GM18951 (cell line): Measurements from ENCODE around the gene CDR2L.

Source experiments
- POLR2A ChIP-seq: IDR thresholded peaks from 4 replicates; pipeline ENCODE4 v1.6.1; 2011; ENCODE audit warnings: mild to moderate bottlenecking; ENCODE audit not compliant: insufficient read length, insufficient read depth; ENCODE audit errors: extremely low read depth
- in situ Hi-C: fragments of 300-500 bp; cut with MboI; formaldehyde crosslinking; loops from one replicate; pipeline ENCODE4 v1.12.0; 2022; ENCODE audit warnings: low sequenced_read_pairs, mixed read lengths, inconsistent platforms; ENCODE audit not compliant: unreplicated experiment

Gene CDR2L

DNA sequence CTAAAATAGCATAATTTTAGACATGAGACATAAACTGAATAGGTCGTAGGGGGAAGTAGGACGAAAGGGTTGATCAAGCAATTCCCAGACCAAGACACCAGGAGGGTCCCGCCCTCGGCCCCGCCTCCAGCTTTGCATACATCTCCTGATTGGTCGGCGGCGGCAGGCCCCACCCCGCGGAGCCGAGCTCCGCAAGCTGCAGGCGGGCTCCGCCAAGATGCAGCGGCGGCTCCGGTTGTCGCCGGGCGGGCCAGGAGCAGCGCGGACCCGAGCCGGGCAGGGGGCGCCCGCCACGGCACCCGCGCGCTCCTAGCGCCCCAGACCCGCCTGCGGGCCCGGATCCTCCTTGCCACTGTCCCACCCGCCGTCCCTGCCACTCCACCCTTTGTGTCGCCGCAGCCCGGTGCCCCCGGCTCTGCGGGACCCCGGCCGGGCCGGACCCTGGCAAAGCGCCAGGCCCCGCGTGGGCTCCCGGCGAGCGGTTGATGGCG, at the start of gene CDR2L:
TSS of gene CDR2L (plus strand) at position 215 of the 491 bp plus-strand sequence. CDS start 412 bp downstream, outside the sequence.
- TF ChIP-seq POLR2A = peak; percentile 34
- in situ Hi-C loops = no loop called here

DNA sequence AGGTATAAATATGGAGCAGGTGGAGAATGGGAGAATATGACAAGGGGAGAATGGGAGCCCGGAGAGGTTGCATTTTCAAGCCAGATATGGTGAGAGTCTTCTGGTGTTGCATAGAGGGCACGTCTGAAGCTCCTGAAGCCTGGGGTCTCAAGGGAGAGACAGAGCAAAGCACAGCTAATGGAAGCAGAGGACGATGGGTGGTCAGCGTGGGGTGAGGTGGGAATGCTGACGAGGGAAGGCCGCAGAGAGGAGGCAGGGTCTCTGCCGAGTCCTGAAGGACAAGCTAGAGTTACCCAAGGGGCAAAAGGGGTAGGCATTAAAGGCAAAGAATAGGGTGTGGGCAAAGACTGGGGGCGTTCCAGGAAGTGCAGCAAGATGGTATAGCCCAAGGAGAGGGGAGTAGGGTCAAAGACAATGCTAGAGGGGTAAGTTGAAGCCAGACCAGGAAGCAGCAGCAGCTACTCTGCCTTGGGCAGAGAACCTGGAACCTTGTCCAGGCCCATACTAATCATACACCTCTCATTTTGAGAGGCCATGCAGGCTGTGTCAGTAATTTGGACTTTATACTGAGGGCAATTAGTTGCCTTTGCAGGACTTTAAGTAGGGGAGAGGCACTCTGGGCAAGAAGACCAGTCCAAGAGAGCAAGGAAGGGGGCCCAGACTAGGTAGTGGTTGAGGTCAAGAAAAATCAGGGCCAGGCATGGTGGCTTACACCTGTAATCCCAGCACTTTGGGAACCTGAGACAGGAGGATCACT, 49.1 kb upstream of the CDR2L start:
- in situ Hi-C loops = no loop called here
- TF ChIP-seq POLR2A = no peak

DNA sequence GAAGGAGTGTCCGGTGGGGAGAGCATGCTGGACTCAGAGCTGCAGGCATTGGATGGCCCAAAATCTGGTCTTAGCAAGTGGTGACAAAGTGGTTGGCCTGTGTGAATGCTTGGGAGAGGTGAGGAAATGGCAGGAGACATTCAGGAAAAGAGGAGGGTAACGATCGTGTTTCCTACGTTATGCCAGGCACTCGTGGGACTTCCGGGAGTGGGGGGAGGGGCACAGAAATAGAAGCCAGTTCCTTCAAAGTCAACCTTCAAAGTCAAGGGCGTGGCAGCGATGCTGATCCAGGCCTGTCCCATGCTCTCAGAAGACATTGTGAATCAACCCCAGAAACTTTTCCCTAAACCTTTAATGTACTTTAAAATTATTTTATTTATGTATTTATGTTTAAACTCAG, 47.9 kb upstream of the CDR2L start:
- no peak for TF ChIP-seq POLR2A
- in situ Hi-C loops = no loop called here

DNA sequence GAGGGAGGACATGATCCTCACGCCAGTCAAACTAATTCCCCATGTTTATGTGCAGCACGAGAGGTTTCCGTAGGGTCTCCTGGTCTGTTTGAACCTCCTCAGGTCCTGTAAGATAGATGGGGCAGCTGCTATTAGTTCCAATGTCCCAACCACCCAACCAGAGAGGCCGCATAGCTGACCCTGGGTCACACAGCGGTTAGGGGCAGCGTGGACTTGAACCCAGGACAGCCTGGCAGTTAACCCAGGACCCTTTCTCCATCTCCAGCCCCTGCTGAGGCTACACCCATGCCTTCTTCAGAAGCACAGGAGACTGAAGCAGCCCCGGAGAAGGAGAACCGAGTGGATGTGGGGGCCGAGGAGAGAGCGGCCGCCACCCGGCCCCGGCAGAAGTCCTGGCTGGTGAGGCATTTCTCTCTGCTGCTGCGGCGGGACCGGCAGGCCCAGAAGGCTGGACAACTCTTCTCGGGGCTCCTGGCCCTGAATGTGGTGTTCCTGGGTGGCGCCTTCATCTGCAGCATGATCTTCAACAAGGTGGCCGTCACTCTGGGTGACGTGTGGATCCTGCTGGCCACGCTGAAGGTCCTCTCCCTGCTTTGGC, 46.2 kb upstream of the CDR2L start:
- no peak for TF ChIP-seq POLR2A

DNA sequence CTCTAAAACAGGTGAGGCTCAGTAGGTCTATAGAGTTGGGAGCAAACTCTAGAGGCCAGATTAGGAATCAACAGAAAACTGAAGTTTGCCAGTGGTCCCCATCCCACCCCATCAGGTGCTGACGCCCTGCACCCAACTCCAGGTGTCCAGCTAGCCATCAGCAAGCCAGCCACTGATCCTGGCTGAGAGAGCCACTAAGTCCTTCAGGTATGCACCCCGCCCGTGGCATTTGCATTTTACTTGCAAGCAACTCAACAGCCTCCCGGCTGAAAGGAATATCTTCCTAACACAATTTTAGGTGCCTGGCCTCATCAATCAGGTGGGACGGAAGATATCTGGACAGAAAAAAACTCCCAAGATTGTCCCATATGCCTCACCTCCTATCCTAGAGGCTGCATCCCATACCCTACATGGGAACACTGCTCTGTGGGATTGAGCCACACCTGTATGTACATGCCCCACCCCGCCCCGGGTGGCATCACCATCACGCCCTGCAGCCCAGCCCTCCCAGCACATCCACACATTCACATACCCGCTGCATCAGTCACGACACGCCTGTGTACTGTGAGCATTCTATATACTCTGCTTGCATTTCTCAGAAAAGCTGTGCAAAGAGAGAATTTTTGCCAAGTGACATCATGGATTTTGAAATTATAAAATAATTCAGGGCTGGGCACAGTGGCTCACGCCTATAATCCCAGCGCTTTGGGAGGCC, 43.5 kb upstream of the CDR2L start:
- no peak for TF ChIP-seq POLR2A
- in situ Hi-C loops = no loop called here

More for the DNA sequence above, 46.2 kb upstream of the CDR2L start:
- in situ Hi-C loops = no loop called here

DNA sequence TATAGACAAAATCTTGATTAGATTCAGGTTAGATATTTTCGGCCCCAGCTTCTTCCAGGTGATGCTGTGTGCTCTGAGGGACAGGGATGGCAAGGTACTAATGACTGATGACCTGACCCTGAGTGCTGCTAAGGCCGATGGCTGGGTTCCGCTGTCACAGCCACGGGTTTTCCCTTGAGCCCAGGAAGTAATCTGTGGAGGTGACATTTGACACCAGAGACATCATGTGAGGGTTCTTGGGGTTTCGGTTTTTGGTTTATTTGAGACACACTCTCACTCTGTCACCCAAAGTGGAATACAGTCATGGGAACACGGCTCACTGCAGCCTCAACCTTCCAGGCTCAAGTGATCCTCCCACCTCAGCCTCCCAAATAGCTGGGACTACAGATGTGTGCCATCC, 41.9 kb upstream of the CDR2L start:
- in situ Hi-C loops = no loop called here
- TF ChIP-seq POLR2A = no peak

DNA sequence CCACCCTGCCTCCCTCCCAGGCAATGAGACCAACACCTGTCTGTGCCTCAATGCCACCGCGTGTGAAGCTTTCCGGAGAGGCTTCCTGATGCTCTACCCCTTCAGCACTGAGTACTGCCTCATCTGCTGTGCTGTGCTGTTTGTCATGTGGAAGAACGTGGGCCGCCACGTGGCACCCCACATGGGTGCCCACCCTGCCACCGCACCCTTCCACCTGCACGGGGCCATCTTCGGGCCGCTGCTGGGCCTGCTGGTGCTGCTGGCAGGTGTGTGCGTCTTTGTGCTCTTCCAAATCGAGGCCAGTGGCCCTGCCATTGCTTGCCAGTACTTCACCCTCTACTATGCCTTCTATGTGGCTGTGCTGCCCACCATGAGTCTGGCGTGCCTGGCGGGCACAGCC, 40.8 kb upstream of the CDR2L start:
- in situ Hi-C loops = no loop called here
- no peak for TF ChIP-seq POLR2A

DNA sequence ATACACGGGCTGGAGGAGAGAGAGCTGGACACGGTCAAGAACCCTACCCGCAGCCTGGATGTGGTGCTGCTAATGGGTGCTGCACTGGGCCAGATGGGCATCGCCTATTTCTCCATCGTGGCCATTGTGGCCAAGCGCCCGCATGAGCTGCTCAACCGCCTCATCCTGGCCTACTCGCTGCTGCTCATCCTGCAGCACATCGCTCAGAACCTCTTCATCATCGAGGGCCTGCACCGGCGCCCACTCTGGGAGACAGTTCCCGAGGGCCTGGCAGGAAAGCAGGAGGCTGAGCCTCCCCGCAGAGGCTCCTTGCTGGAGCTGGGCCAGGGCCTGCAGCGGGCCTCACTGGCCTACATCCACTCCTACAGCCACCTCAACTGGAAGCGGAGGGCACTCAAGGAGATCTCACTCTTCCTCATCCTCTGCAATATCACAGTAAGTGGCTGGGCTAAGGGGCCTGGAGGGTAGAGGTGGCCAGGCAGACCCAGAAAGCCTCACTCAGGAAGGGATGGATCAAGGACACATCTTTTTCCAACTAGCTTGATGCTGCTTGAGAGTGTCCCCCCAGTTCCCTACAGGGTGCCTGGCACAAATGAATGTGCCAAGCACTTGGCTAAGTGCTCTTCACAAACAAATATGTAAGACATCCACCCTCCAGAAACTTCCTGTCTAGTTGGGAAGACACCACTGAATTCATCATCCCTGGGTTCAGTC, 40.2 kb upstream of the CDR2L start:
- in situ Hi-C loops = no loop called here
- TF ChIP-seq POLR2A = no peak

DNA sequence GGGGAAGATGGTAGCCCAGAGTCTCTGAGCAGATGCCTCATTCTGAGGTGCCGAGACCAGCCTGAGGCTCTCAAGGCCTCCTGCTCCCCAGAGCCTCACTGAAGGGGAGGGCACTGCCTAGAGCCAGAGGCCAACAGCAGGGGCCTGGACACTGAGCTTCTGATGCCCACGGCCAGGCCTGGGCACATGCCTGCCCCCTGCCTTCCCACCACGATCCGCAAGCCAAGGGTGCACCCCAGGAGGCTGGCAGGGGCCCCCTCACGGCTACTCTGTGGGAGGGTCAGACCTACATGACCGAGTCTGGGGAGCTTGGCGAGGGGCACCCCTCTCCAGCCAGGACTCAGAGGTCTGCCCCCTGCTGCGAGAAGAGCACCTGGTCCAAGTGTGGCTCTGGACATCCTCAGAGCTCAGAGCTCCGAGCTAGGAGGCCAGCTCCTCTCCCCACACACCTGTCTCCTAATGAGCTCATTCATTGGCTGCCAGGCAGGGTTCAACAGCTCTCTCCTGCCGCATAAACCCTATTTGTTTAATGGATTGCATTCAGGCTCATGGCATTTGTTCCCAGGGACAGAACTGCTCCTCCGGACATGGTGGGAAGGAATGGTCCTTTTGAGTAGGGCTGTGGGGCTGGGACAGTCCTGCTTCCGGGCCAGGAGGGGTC, 37.8 kb upstream of the CDR2L start:
- no peak for TF ChIP-seq POLR2A
- in situ Hi-C loops = no loop called here

DNA sequence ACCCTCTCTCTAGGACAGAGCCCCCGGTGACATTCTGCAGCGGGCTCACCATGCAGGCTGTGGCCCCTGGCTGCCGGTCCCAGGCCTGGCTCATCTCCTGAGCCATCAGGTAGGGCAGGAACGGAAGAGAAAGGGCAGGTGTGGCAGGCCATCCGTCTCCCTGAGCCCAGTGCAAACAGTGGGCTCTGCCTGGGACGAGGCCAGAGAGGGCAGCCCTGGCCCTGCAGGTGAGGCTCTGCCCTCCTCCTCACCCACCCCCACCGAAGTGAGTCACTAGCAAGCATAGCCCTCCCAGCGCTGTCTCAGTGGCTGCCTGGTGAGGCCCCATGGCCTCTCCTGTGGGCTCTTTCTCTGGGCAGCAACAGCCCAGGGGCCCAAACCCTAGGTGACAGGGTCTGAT, 37.2 kb upstream of the CDR2L start:
- in situ Hi-C loops = no loop called here
- no peak for TF ChIP-seq POLR2A

DNA sequence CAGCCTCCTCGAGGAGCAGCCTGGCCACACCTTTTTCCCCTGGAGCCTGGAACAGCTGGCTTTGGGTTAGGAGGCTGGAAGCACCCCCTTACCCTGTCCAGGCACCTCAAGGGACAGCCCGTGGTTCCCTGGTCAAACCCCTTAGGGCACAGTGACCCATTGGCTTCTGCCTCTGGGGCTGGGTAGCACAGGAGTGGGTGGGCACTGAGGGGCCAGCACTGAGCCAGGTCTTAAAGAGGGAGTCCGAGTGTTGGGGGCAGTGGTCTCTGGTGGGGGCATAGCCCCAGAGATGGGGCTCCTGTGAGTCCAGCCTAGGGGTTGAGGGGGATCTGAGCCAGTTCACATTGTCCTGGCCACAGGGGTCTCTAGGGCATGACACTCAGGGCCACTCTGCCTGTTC, 36.4 kb upstream of the CDR2L start:
- in situ Hi-C loops = no loop called here
- TF ChIP-seq POLR2A = no peak

DNA sequence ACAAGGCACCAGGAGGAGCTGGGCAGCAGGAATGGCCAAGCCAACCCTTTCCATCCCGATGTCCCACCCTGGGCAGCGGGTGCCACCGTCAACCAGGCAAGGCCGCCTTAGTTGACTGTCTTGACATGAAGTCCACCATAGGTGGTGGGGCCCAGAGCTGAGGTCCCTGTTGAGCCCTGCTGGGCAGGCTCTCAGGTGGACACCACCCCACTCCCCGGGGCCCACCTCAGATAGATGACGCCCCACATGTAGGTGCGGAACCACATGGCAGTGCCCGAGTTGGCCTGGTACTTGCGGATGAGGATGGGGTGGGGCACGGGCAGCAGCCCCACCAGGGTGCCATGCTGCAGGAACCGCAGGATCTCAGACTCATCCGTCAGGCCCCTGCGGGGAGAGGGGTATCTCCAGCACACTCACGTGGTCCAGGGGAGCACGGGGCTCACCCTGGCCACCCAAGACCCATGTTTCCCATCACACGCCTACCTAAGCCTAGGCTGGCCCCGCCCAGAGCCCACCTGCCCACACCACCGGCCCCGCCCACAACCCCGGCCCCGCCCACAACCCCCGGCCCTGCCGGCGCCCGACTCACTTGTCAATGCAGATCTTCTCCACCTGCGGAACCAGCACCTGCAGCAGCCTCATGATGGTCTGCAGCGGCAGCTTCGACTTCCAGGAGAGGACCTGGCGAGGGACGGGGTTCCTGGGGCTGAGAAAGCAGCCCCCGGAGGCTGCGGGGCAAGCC, 35.6 kb upstream of the CDR2L start:
- TF ChIP-seq POLR2A = no peak
- in situ Hi-C loops = no loop called here
